HCT116 (cell line): ENCODE results near the gene TCF7L2. TPM values are rescaled to one million over a fixed set of nuclear protein-coding genes. Genes with fewer than 3 reads are reported as not detected.

Experiments
- ATAC-seq: fragments of 200-7000 bp; cut with Tn5 transposase; 2 replicates; pipeline ENCODE4 v1.9.1; 2020; ENCODE audit warnings: mild to moderate bottlenecking, moderate library complexity
- BruUV-seq: library from RNA; stranded (reverse); fragments of 400-500 nt; replicated peaks from 2 replicates; lab custom pipeline; 2021; lab: Mats Ljungman, UMichigan
- CTCF ChIA-PET: fragments of 300-600 bp; sonication (Branson Sonifier 250); formaldehyde crosslinking; loops from one replicate; lab custom pipeline; 2021; ENCODE audit warnings: antibody characterized with exemption; lab: Charles Lee
- POLR2A ChIA-PET: fragments of 300-600, 350-600 bp; sonication (Branson Sonifier 250); formaldehyde crosslinking; loops from one replicate; lab custom pipeline; 2021; ENCODE audit warnings: antibody characterized with exemption; lab: Charles Lee
- RAD21 ChIA-PET, 2 experiments: fragments of 300-600 bp; sonication (Branson Sonifier 250); formaldehyde crosslinking; loops; one replicate each; lab custom pipeline; 2023; ENCODE audit warnings: low total read pairs in 2 of 2; ENCODE audit not compliant: uncharacterized antibody in 2 of 2, unreplicated experiment in 2 of 2, low non-redundant PET in 1 of 2; lab: Charles Lee
- DNase-seq: peaks from one replicate; pipeline ENCODE4 v3.0.0-alpha.2; 2010; ENCODE audit warnings: low read depth, low spot score
- H2AFZ ChIP-seq: fragments of 200-600 bp; shearing (Covaris generic), sonication (generic); 2 replicates; pipeline ENCODE4 v1.6.1; 2017; ENCODE audit warnings: low read depth, mixed run types, mixed read lengths, antibody characterized with exemption, low read length; ENCODE audit not compliant: poor library complexity, severe bottlenecking
- H3K27ac ChIP-seq: 2 replicates; pipeline ENCODE4 v1.5.1; 2012; ENCODE audit warnings: low read depth, low read length
- H3K27me3 ChIP-seq: fragments of 200-600 bp; sonication (generic); 2 replicates; pipeline ENCODE4 v1.6.1; 2016; ENCODE audit warnings: mixed run types, low read length, mixed read lengths; ENCODE audit not compliant: insufficient read depth
- H3K36me3 ChIP-seq, 2 experiments: fragments of 200-500 bp in 1 of 2; fragments of 200-600 bp in 1 of 2; sonication (Bioruptor generic) in 1 of 2; sonication (generic) in 1 of 2; 2 replicates each; pipeline versions ENCODE4 v1.5.1 to v1.6.1; 2014 to 2016; ENCODE audit warnings: low read length in 2 of 2, inconsistent platforms in 1 of 2, mixed read lengths in 1 of 2, mixed run types in 1 of 2; ENCODE audit not compliant: insufficient read depth in 2 of 2, control insufficient read depth in 1 of 2
- H3K4me1 ChIP-seq, 2 experiments: fragments of 200-600 bp in 1 of 2; sonication (generic) in 1 of 2; 2 replicates each; pipeline versions ENCODE4 v1.5.1 to v1.6.1; 2012 to 2017; ENCODE audit warnings: low read length in 2 of 2, inconsistent platforms in 1 of 2, mild to moderate bottlenecking in 1 of 2, mixed read lengths in 1 of 2, mixed run types in 1 of 2, moderate library complexity in 1 of 2; ENCODE audit not compliant: insufficient read depth in 2 of 2, control insufficient read depth in 1 of 2
- H3K4me2 ChIP-seq: fragments of 200-600 bp; sonication (generic); 2 replicates; pipeline ENCODE4 v1.6.1; 2017; ENCODE audit warnings: mixed run types, low read length, mixed read lengths
- H3K4me3 ChIP-seq, 2 experiments: fragments of 200-600 bp in 1 of 2; sonication (generic) in 1 of 2; replicated peaks in 1 of 2; 2 replicates each; pipeline ENCODE4 v1.5.1; 2011 to 2016; ENCODE audit warnings: low read length in 2 of 2, control low read depth in 1 of 2, low read depth in 1 of 2, mild to moderate bottlenecking in 1 of 2, mixed read lengths in 1 of 2, mixed run types in 1 of 2
- H3K79me2 ChIP-seq: fragments of 200-600 bp; sonication (generic); 2 replicates; pipeline ENCODE4 v1.6.1; 2017; ENCODE audit warnings: mild to moderate bottlenecking, mixed run types, low read length, moderate library complexity, mixed read lengths; ENCODE audit not compliant: insufficient read depth
- H3K9ac ChIP-seq: fragments of 200-600 bp; sonication (generic); 2 replicates; pipeline ENCODE4 v1.6.1; 2016; ENCODE audit warnings: low read length, mixed read lengths
- H3K9me2 ChIP-seq: fragments of 200-600 bp; sonication (generic), shearing (Covaris generic); 2 replicates; pipeline ENCODE4 v1.6.1; 2017; ENCODE audit warnings: mixed run types, mild to moderate bottlenecking, moderate library complexity; ENCODE audit not compliant: insufficient read depth
- H3K9me3 ChIP-seq, 2 experiments: fragments of 200-500 bp in 1 of 2; fragments of 200-600 bp in 1 of 2; sonication (Bioruptor generic) in 1 of 2; sonication (generic) in 1 of 2; 2 replicates each; pipeline ENCODE4 v1.6.1; 2014 to 2017; ENCODE audit warnings: low read length in 2 of 2, mixed read lengths in 2 of 2, inconsistent platforms in 1 of 2, low read depth in 1 of 2, mild to moderate bottlenecking in 1 of 2, mixed run types in 1 of 2, moderate library complexity in 1 of 2; ENCODE audit not compliant: control insufficient read depth in 1 of 2, insufficient read depth in 1 of 2
- H4K20me1 ChIP-seq: fragments of 200-600 bp; sonication (generic), shearing (Covaris generic); 2 replicates; pipeline ENCODE4 v1.6.1; 2017; ENCODE audit warnings: mixed run types, mild to moderate bottlenecking, moderate library complexity; ENCODE audit not compliant: insufficient read depth
- CEBPB ChIP-seq: IDR thresholded peaks from 2 replicates; pipeline ENCODE4 v1.6.1; 2012; ENCODE audit warnings: low read depth
- ELF1 ChIP-seq: IDR thresholded peaks from 2 replicates; pipeline ENCODE4 v1.6.1; 2012; ENCODE audit warnings: low read depth, borderline replicate concordance
- EZH2 ChIP-seq: fragments of 200-600 bp; sonication (generic); IDR thresholded peaks from 2 replicates; pipeline ENCODE4 v1.6.1; 2017; ENCODE audit warnings: antibody characterized with exemption, mixed run types
- JUND ChIP-seq: IDR thresholded peaks from 2 replicates; pipeline ENCODE4 v1.6.1; 2012
- intact Hi-C: fragments of 100-400 bp; cut with micrococcal nuclease; formaldehyde crosslinking; loops from 2 replicates; pipeline ENCODE4 v1.10.0; 2022
- total RNA-seq: library from RNA; stranded (reverse); gene quantifications from one replicate; pipeline ENCODE4 v1.2.1, GENCODE V29; 2021; ENCODE audit not compliant: unreplicated experiment
- TF ChIP-seq, protein P1 (sequence below): IDR thresholded peaks from 2 replicates; pipeline ENCODE4 v1.6.1; 2012; ENCODE audit warnings: low read depth

The TCF7L2 gene
- total RNA-seq, 1 experiment from 2014 or later = 164 TPM

GRCh38 chr10:112985690-112986543, 35.9 kb downstream of the TCF7L2 start:
- no peak overlapping the region for H3K4me3 ChIP-seq
- no peak overlapping the region for H2AFZ ChIP-seq
- CTCF ChIA-PET = no interaction called here
- BruUV-seq = no TSS peak
- no peaks in the 10 kb centered on the region for H3K9me3 ChIP-seq
- H4K20me1 ChIP-seq = peaks cover 61% of the 10 kb centered on the region
- ATAC-seq (no peak), DNase-seq (no peak)
- H3K9me2 ChIP-seq = no peaks in the 10 kb centered on the region
- TF ChIP-seq, protein P1, sequence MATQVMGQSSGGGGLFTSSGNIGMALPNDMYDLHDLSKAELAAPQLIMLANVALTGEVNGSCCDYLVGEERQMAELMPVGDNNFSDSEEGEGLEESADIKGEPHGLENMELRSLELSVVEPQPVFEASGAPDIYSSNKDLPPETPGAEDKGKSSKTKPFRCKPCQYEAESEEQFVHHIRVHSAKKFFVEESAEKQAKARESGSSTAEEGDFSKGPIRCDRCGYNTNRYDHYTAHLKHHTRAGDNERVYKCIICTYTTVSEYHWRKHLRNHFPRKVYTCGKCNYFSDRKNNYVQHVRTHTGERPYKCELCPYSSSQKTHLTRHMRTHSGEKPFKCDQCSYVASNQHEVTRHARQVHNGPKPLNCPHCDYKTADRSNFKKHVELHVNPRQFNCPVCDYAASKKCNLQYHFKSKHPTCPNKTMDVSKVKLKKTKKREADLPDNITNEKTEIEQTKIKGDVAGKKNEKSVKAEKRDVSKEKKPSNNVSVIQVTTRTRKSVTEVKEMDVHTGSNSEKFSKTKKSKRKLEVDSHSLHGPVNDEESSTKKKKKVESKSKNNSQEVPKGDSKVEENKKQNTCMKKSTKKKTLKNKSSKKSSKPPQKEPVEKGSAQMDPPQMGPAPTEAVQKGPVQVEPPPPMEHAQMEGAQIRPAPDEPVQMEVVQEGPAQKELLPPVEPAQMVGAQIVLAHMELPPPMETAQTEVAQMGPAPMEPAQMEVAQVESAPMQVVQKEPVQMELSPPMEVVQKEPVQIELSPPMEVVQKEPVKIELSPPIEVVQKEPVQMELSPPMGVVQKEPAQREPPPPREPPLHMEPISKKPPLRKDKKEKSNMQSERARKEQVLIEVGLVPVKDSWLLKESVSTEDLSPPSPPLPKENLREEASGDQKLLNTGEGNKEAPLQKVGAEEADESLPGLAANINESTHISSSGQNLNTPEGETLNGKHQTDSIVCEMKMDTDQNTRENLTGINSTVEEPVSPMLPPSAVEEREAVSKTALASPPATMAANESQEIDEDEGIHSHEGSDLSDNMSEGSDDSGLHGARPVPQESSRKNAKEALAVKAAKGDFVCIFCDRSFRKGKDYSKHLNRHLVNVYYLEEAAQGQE = no peak
- TF ChIP-seq JUND = no peak
- TF ChIP-seq CEBPB = no peak
- TF ChIP-seq EZH2 = no peak
- no peak for TF ChIP-seq ELF1
- intact Hi-C loops = no loop called here
- peaks cover 40 to 45% of the 10 kb centered on the region in 2 experiments for H3K4me1 ChIP-seq
- no peak overlapping the region for H3K4me2 ChIP-seq
- no peak overlapping the region; the same call in 1 of the 2 replicates for H3K27ac ChIP-seq
- peaks cover 61 to 74% of the 10 kb centered on the region in 2 experiments for H3K36me3 ChIP-seq
- H3K27me3 ChIP-seq = no peaks in the 10 kb centered on the region
- H3K79me2 ChIP-seq = peaks cover 99% of the 10 kb centered on the region
- RAD21 ChIA-PET = interaction anchor here in 1 of 2 experiments (0.5 to 0.8 kb wide), 2 partner anchors 229 to 440 kb away, joined by 3 read pairs; no protein-coding TSS in a partner anchor
- POLR2A ChIA-PET = interaction anchor here (0.7 kb wide), 1 partner anchor 42 kb away, joined by 3 read pairs; no protein-coding TSS in a partner anchor
- no peak overlapping the region for H3K9ac ChIP-seq
